PC-3 (cell line): Measurements from ENCODE around the gene AGFG1.

Experiments
- EZH2 ChIP-seq: fragments of 300-600 bp; sonication (generic); IDR thresholded peaks from one replicate; pipeline ENCODE4 v1.6.1; 2017; ENCODE audit warnings: antibody characterized with exemption, mild to moderate bottlenecking, low read length; ENCODE audit not compliant: unreplicated experiment
- EZH2phosphoT487 ChIP-seq: fragments of 300-600 bp; sonication (generic); IDR thresholded peaks from 2 replicates; pipeline ENCODE4 v1.6.1; 2018; ENCODE audit warnings: mild to moderate bottlenecking, antibody characterized with exemption, low read length, borderline replicate concordance
- TF ChIP-seq, protein P1 (sequence below): fragments of 300-600 bp; sonication (generic); conservative IDR thresholded peaks from 2 replicates; pipeline ENCODE4 v1.5.1; 2017; ENCODE audit warnings: antibody characterized with exemption, low read depth, mild to moderate bottlenecking, low read length

GRCh38 chr2:227488045-227488444, 16.1 kb downstream of the AGFG1 start:
- TF ChIP-seq, protein P1, sequence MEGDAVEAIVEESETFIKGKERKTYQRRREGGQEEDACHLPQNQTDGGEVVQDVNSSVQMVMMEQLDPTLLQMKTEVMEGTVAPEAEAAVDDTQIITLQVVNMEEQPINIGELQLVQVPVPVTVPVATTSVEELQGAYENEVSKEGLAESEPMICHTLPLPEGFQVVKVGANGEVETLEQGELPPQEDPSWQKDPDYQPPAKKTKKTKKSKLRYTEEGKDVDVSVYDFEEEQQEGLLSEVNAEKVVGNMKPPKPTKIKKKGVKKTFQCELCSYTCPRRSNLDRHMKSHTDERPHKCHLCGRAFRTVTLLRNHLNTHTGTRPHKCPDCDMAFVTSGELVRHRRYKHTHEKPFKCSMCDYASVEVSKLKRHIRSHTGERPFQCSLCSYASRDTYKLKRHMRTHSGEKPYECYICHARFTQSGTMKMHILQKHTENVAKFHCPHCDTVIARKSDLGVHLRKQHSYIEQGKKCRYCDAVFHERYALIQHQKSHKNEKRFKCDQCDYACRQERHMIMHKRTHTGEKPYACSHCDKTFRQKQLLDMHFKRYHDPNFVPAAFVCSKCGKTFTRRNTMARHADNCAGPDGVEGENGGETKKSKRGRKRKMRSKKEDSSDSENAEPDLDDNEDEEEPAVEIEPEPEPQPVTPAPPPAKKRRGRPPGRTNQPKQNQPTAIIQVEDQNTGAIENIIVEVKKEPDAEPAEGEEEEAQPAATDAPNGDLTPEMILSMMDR: no peak
- TF ChIP-seq EZH2phosphoT487 (no peak), EZH2 (no peak)
